Uterus (tissue), 4 donors: ENCODE results near the gene IFI16. TPM values are rescaled to one million over a fixed set of nuclear protein-coding genes. Genes with fewer than 3 reads are reported as not detected.

Source experiments
- DNase-seq, 2 donors: peaks; one replicate each; pipeline ENCODE4 v3.0.0-alpha.2; 2019 to 2020
- H3K27ac ChIP-seq, 2 donors: fragments of 200-600 bp; sonication (generic); 1 replicate in 1 of 2; 2 replicates in 1 of 2; pipeline ENCODE4 v1.5.1; 2016 to 2018
- H3K27me3 ChIP-seq, 2 donors: fragments of 200-600 bp; sonication (generic); one replicate each; pipeline ENCODE4 v1.5.1; 2018 to 2019; ENCODE audit warnings: control low read depth in 1 of 2
- H3K36me3 ChIP-seq, 2 donors: fragments of 200-600 bp; sonication (generic); one replicate each; pipeline ENCODE4 v1.5.1; 2019; ENCODE audit warnings: control low read depth in 1 of 2
- H3K4me1 ChIP-seq, 2 donors: fragments of 200-600 bp; sonication (generic); one replicate each; pipeline ENCODE4 v1.5.1; 2018 to 2019; ENCODE audit warnings: control low read depth in 1 of 2
- H3K4me3 ChIP-seq, 2 donors: fragments of 200-600 bp; sonication (generic); 1 replicate in 1 of 2; 2 replicates in 1 of 2; pipeline ENCODE4 v1.5.1; 2018 to 2019; ENCODE audit warnings: mild to moderate bottlenecking in 1 of 2
- H3K9me3 ChIP-seq, 2 donors: fragments of 200-600 bp; sonication (generic); one replicate each; pipeline ENCODE4 v1.5.1; 2019; ENCODE audit warnings: control low read depth in 1 of 2
- CTCF ChIP-seq, 4 experiments: fragments of 200-600 bp in 2 of 4; fragments of 450-650 bp in 2 of 4; sonication (generic) in 2 of 4; IDR thresholded peaks; one replicate each; pipeline ENCODE4 v1.5.1; 2016 to 2019; ENCODE audit warnings: antibody characterized with exemption in 4 of 4, mild to moderate bottlenecking in 2 of 4, moderate library complexity in 1 of 4
- POLR2A ChIP-seq, 2 donors: fragments of 450-650 bp; IDR thresholded peaks; one replicate each; pipeline ENCODE4 v1.6.1; 2016; ENCODE audit warnings: antibody characterized with exemption in 2 of 2, mild to moderate bottlenecking in 1 of 2, moderate library complexity in 1 of 2
- intact Hi-C: fragments of 100-400 bp; cut with DNase I; formaldehyde crosslinking; loops from one replicate; pipeline ENCODE4 v1.15.1; 2023; ENCODE audit warnings: low total_unique reads
- total RNA-seq, 4 donors: library from RNA; depleted of rRNA in 3 of 4; stranded (reverse); fragments of >200 nt in 3 of 4; gene quantifications; one replicate each; pipeline versions ENCODE4 v1.1.0 to v1.2.4, GENCODE V29; 2014 to 2023
- donor health status: DM: yes; HTN: yes; CAD: no.

IFI16 gene
- total RNA-seq, 4 donors from 2014 or later = 41.9 to 114 (median 59.8) TPM

GRCh38 chr1:158972841-158973240 is 36.9 kb upstream of the IFI16 start:
- Histone ChIP-seq H3K9me3 (no peaks in the 10 kb centered on the region), H3K27me3 (no peaks in the 10 kb centered on the region), H3K4me1 (no peaks in the 10 kb centered on the region), H3K27ac (no peak overlapping the region), H3K36me3 (no peaks in the 10 kb centered on the region), H3K4me3 (no peak overlapping the region)
- TF ChIP-seq CTCF (IDR thresholded peaks at IDR 0.05) (no peak), POLR2A (IDR thresholded peaks at IDR 0.05) (no peak)
- intact Hi-C loops = no loop called here
- no peak for DNase-seq

- no peaks in the 10 kb centered on the region for H3K36me3 ChIP-seq
- intact Hi-C loops = no loop called here
- DNase-seq = no peak
- no peaks in the 10 kb centered on the region for H3K27me3 ChIP-seq
- TF ChIP-seq CTCF (IDR thresholded peaks at IDR 0.05) (no peak), POLR2A (IDR thresholded peaks at IDR 0.05) (no peak)
- no peaks in the 10 kb centered on the region for H3K9me3 ChIP-seq
- no peak overlapping the region for H3K27ac ChIP-seq
- no peak overlapping the region for H3K4me3 ChIP-seq
- no peaks in the 10 kb centered on the region for H3K4me1 ChIP-seq
These were observed 33.5 kb upstream of the IFI16 start for GRCh38 chr1:158976219-158976618.

GRCh38 chr1:158978730-158979129 is 31.0 kb upstream of the IFI16 start:
- Histone ChIP-seq H3K27me3 (no peaks in the 10 kb centered on the region), H3K9me3 (no peaks in the 10 kb centered on the region), H3K4me1 (no peaks in the 10 kb centered on the region), H3K4me3 (no peak overlapping the region), H3K36me3 (no peaks in the 10 kb centered on the region), H3K27ac (no peak overlapping the region)
- DNase-seq = no peak
- TF ChIP-seq CTCF (IDR thresholded peaks at IDR 0.05) (no peak), POLR2A (IDR thresholded peaks at IDR 0.05) (no peak)
- intact Hi-C loops = no loop called here

GRCh38 chr1:158979229-158979628 is 30.5 kb upstream of the IFI16 start:
- H3K4me1 ChIP-seq = no peaks in the 10 kb centered on the region
- no peaks in the 10 kb centered on the region for H3K36me3 ChIP-seq
- no peak for DNase-seq
- no peak overlapping the region for H3K4me3 ChIP-seq
- no peaks in the 10 kb centered on the region for H3K9me3 ChIP-seq
- TF ChIP-seq POLR2A (IDR thresholded peaks at IDR 0.05) (no peak), CTCF (IDR thresholded peaks at IDR 0.05) (no peak)
- intact Hi-C loops = no loop called here
- H3K27me3 ChIP-seq = no peaks in the 10 kb centered on the region
- no peak overlapping the region for H3K27ac ChIP-seq

- TF ChIP-seq POLR2A (IDR thresholded peaks at IDR 0.05) (no peak), CTCF (IDR thresholded peaks at IDR 0.05) (no peak)
- H3K27ac ChIP-seq = no peak overlapping the region
- no peak overlapping the region for H3K4me3 ChIP-seq
- no peaks in the 10 kb centered on the region for H3K4me1 ChIP-seq
- intact Hi-C loops = no loop called here
- no peaks in the 10 kb centered on the region for H3K9me3 ChIP-seq
- no peaks in the 10 kb centered on the region for H3K27me3 ChIP-seq
- DNase-seq = no peak
- H3K36me3 ChIP-seq = no peaks in the 10 kb centered on the region
These were observed 26.5 kb upstream of the IFI16 start for GRCh38 chr1:158983235-158983634.
